ENCODE measurements around the gene GSAP.

The GSAP gene

GRCh38 chr7:77330169-77330882, 85.8 kb downstream of the GSAP start:
- DNase-seq (ENCODE audit: insufficient read length, low spot score) (no peak), FAIRE-seq (no peak)
- no peak for TF ChIP-seq POLR2A (IDR thresholded peaks at IDR 0.05; ENCODE audit: low read depth, low read length)

- DNase-seq (ENCODE audit: insufficient read length, low spot score) (no peak), FAIRE-seq (no peak)
- TF ChIP-seq POLR2A (IDR thresholded peaks at IDR 0.05; ENCODE audit: low read depth, low read length): no peak
Measured at GRCh38 chr7:77329466-77330168, 86.5 kb downstream of the GSAP start.

- FAIRE-seq (no peak), DNase-seq (ENCODE audit: insufficient read length, low spot score) (no peak)
- no peak for TF ChIP-seq POLR2A (IDR thresholded peaks at IDR 0.05; ENCODE audit: low read depth, low read length)
Measured at GRCh38 chr7:77328669-77329068, 87.5 kb downstream of the GSAP start.

- FAIRE-seq: peak; percentile 11
- DNase-seq (ENCODE audit: insufficient read length, low spot score): no peak
- TF ChIP-seq POLR2A (IDR thresholded peaks at IDR 0.05; ENCODE audit: low read depth, low read length): no peak
Measured at GRCh38 chr7:77327932-77328628, 88.1 kb downstream of the GSAP start.

GRCh38 chr7:77327067-77327931, 88.8 kb downstream of the GSAP start:
- no peak for TF ChIP-seq POLR2A (IDR thresholded peaks at IDR 0.05; ENCODE audit: low read depth, low read length)
- no peak for DNase-seq (ENCODE audit: insufficient read length, low spot score)
- no peak for FAIRE-seq

- TF ChIP-seq POLR2A (IDR thresholded peaks at IDR 0.05; ENCODE audit: low read depth, low read length): no peak
- DNase-seq (ENCODE audit: insufficient read length, low spot score) (no peak), FAIRE-seq (peak; percentile 20)
Measured at GRCh38 chr7:77326131-77326530, 90.0 kb downstream of the GSAP start.

GRCh38 chr7:77321300-77321699, 94.8 kb downstream of the GSAP start:
- no peak for TF ChIP-seq POLR2A (IDR thresholded peaks at IDR 0.05; ENCODE audit: low read depth, low read length)
- DNase-seq (ENCODE audit: insufficient read length, low spot score) (no peak), FAIRE-seq (no peak)

GRCh38 chr7:77320714-77321113, 95.4 kb downstream of the GSAP start:
- no peak for TF ChIP-seq POLR2A (IDR thresholded peaks at IDR 0.05; ENCODE audit: low read depth, low read length)
- FAIRE-seq: no peak
- DNase-seq (ENCODE audit: insufficient read length, low spot score): no peak

GRCh38 chr7:77320137-77320536, 96.0 kb downstream of the GSAP start:
- no peak for TF ChIP-seq POLR2A (IDR thresholded peaks at IDR 0.05; ENCODE audit: low read depth, low read length)
- no peak for DNase-seq (ENCODE audit: insufficient read length, low spot score)
- FAIRE-seq: no peak

GRCh38 chr7:77318019-77318418, 98.1 kb downstream of the GSAP start:
- no peak for FAIRE-seq
- TF ChIP-seq POLR2A (IDR thresholded peaks at IDR 0.05; ENCODE audit: low read depth, low read length): no peak
- DNase-seq (ENCODE audit: insufficient read length, low spot score): no peak

GRCh38 chr7:77316219-77316978, 99.8 kb downstream of the GSAP start:
- TF ChIP-seq POLR2A (IDR thresholded peaks at IDR 0.05; ENCODE audit: low read depth, low read length): no peak
- no peak for DNase-seq (ENCODE audit: insufficient read length, low spot score)
- FAIRE-seq: peak; percentile 38

GRCh38 chr7:77315182-77315591, 101.0 kb downstream of the GSAP start:
- no peak for FAIRE-seq
- DNase-seq (ENCODE audit: insufficient read length, low spot score): no peak
- no peak for TF ChIP-seq POLR2A (IDR thresholded peaks at IDR 0.05; ENCODE audit: low read depth, low read length)

GRCh38 chr7:77313876-77314480, 102.2 kb downstream of the GSAP start:
- FAIRE-seq (no peak), DNase-seq (ENCODE audit: insufficient read length, low spot score) (no peak)
- no peak for TF ChIP-seq POLR2A (IDR thresholded peaks at IDR 0.05; ENCODE audit: low read depth, low read length)
